ENCODE measurements around the gene SLC30A7. TPM values are rescaled to one million over a fixed set of nuclear protein-coding genes. Genes with fewer than 3 reads are reported as not detected.

Gene SLC30A7
- total RNA-seq, 2 donors from 2014 or later = 10.5 to 13.5 TPM

DNA sequence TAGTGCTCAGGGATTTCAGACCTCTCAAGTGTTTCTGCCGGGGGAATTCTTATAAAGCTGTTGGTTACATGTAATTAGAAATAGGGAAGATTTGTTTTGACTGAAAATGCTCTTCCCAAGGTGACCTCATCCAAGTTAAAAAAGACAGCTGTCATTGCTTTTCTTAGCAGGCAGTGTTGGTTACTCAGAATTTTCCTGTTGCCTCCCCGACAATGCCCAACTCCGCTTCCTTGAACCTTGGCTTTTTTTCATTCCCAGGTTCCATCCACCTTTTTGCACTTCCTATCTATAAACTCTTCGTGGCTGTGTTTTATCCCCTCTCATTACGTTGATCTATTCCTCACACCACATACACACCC is 130.5 kb downstream of the SLC30A7 start:
- WGBS, 2 donors = 27% methylated on average over 5 of the region's 5 CpGs
- Histone ChIP-seq H3K4me1 (peaks cover 16% of the 10 kb centered on the region), H3K9me3 (no peaks in the 10 kb centered on the region), H3K27ac (peak overlapping the region in 2 of 4 donors; percentile 76 to 77), H3K27me3 (no peaks in the 10 kb centered on the region), H3K36me3 (replicated peaks in 1 of 2; ENCODE audit: insufficient read depth in 1 of 2, low read depth in 2 of 2) (no peaks in the 10 kb centered on the region), H3K4me3 (peak overlapping the region; percentile 11 to 39)
- no peak for TF ChIP-seq POLR2A (IDR thresholded peaks at IDR 0.05)
- TF ChIP-seq, protein P1, sequence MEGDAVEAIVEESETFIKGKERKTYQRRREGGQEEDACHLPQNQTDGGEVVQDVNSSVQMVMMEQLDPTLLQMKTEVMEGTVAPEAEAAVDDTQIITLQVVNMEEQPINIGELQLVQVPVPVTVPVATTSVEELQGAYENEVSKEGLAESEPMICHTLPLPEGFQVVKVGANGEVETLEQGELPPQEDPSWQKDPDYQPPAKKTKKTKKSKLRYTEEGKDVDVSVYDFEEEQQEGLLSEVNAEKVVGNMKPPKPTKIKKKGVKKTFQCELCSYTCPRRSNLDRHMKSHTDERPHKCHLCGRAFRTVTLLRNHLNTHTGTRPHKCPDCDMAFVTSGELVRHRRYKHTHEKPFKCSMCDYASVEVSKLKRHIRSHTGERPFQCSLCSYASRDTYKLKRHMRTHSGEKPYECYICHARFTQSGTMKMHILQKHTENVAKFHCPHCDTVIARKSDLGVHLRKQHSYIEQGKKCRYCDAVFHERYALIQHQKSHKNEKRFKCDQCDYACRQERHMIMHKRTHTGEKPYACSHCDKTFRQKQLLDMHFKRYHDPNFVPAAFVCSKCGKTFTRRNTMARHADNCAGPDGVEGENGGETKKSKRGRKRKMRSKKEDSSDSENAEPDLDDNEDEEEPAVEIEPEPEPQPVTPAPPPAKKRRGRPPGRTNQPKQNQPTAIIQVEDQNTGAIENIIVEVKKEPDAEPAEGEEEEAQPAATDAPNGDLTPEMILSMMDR (IDR thresholded peaks at IDR 0.05) = no peak
- ATAC-seq (no peak), DNase-seq (no peak)
- intact Hi-C loops (cut with DNase I) = no loop called here

DNA sequence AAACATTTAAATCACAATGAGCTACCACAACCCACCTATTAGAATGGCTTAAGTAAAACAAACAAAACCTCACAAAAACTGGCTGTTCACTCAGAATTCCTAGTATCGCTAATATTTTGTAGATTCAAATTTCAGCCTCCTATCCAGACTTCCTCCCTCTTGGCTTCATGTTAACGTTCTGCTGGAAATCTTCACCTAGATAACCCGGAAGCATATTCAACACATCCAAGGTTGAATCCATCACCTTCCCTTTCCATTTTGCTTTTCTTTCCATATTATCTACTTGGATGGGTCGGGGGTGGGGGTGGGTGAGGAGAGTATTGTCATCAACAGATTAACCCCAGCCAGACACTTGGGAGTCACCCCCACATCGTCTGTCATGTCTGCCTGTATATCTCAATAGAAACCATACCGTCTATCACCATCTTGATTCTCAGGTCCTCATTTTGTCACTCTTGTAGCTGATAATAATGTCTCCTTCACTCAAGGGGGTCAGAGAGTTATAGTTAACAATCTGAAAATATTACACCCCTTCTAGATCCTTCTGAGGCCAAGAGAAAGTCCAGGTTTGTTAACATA is 131.4 kb downstream of the SLC30A7 start:
- 86 to 87% methylated on average over 6 of the region's 6 CpGs for WGBS, 2 donors
- TF ChIP-seq, protein P1 (IDR thresholded peaks at IDR 0.05) = no peak
- no peak for TF ChIP-seq POLR2A (IDR thresholded peaks at IDR 0.05)

DNA sequence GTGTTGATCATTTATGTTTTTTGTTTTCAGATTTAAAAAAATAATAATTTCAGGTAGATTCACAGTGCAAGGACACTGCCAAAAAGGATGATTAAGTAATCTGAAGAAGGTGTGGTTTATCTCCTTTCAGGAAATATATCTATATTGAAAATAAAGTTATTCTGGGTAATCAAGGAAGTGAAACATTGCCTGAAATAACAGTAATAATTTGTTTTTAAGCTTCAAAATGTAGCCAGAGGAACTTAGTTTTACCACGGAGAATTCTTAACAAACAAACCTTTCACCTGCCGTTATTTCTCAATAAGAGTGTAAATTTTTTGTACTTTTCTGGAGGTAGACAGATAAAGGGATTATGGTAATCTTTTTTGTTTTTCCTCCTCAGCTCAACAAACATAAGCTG is 132.6 kb downstream of the SLC30A7 start:
- ATAC-seq (no peak), DNase-seq (no peak)
- 64 to 76% methylated on average over 2 of the region's 2 CpGs for WGBS, 2 donors
- Histone ChIP-seq H3K36me3 (replicated peaks in 1 of 2; ENCODE audit: insufficient read depth in 1 of 2, low read depth in 2 of 2) (no peaks in the 10 kb centered on the region), H3K4me1 (peaks cover 16% of the 10 kb centered on the region), H3K4me3 (no peak overlapping the region), H3K27me3 (no peaks in the 10 kb centered on the region), H3K9me3 (no peaks in the 10 kb centered on the region), H3K27ac (no peak overlapping the region)
- intact Hi-C loops (cut with DNase I) = no loop called here
- no peak for TF ChIP-seq POLR2A (IDR thresholded peaks at IDR 0.05)
- TF ChIP-seq, protein P1 (IDR thresholded peaks at IDR 0.05) = no peak

More for the DNA sequence above, 131.4 kb downstream of the SLC30A7 start:
- ATAC-seq (no peak), DNase-seq (no peak)
- intact Hi-C loops (cut with DNase I) = no loop called here
- Histone ChIP-seq H3K9me3 (no peaks in the 10 kb centered on the region), H3K27ac (no peak overlapping the region), H3K27me3 (no peaks in the 10 kb centered on the region), H3K4me3 (no peak overlapping the region), H3K36me3 (replicated peaks in 1 of 2; ENCODE audit: insufficient read depth in 1 of 2, low read depth in 2 of 2) (no peaks in the 10 kb centered on the region), H3K4me1 (peaks cover 16% of the 10 kb centered on the region)

DNA sequence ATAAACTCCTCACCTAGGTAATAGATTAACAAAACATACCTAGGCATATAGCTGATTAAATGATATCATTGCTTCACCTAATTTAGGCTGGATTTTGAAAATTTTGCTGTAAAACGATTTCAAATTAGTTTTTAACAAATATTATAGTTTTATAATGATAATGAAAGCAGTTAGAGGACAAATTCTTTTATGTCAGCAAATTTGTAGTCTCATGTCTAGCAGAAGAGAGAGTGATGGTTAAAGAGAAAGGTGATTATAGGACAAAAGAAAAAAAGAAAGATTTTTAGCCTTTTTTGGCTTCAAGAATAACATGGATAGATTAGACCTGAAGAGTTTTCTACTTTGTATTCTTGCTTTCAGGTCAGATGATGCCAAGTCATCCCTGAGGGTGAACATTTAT is 133.3 kb downstream of the SLC30A7 start:
- TF ChIP-seq POLR2A (IDR thresholded peaks at IDR 0.05) = no peak
- TF ChIP-seq, protein P1 (IDR thresholded peaks at IDR 0.05) = no peak
- no peak for DNase-seq
- ATAC-seq = no peak
- H3K27ac ChIP-seq = no peak overlapping the region
- H3K36me3 ChIP-seq (replicated peaks in 1 of 2; ENCODE audit: insufficient read depth in 1 of 2, low read depth in 2 of 2) = no peaks in the 10 kb centered on the region
- H3K9me3 ChIP-seq = no peaks in the 10 kb centered on the region
- H3K4me1 ChIP-seq = peaks cover 13% of the 10 kb centered on the region
- intact Hi-C loops (cut with DNase I) = no loop called here
- H3K4me3 ChIP-seq = no peak overlapping the region
- no peaks in the 10 kb centered on the region for H3K27me3 ChIP-seq
- WGBS, 2 donors = 54 to 58% methylated on average over 1 of the region's 1 CpG

DNA sequence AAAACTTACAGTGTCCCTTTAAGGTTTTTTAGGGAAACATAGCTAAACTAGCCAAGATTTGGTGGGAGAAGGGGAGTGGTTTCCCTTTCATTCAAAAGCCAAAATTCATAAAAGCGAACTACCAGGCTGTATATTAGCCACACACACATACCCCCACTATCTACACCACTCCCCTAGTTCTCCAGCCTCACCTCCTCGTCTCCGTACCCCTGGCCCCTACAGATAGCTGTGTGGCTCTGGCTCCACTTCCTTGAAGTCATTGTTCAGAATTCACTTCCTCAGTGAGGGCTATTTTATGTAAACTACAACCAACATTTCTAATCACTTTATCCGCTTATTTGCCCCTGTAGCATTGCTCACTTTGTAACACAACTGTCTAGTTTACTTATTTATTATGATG is 135.0 kb downstream of the SLC30A7 start:
- intact Hi-C loops (cut with DNase I) = no loop called here
- WGBS, 2 donors = 90 to 94% methylated on average over 4 of the region's 4 CpGs
- TF ChIP-seq, protein P1 (IDR thresholded peaks at IDR 0.05) = no peak
- TF ChIP-seq POLR2A (IDR thresholded peaks at IDR 0.05) = no peak
- H3K27ac ChIP-seq = no peak overlapping the region
- peaks cover 5% of the 10 kb centered on the region for H3K4me1 ChIP-seq
- H3K4me3 ChIP-seq = no peak overlapping the region
- ATAC-seq (no peak), DNase-seq (no peak)
- no peaks in the 10 kb centered on the region for H3K27me3 ChIP-seq
- H3K9me3 ChIP-seq = no peaks in the 10 kb centered on the region
- no peaks in the 10 kb centered on the region for H3K36me3 ChIP-seq (replicated peaks in 1 of 2; ENCODE audit: insufficient read depth in 1 of 2, low read depth in 2 of 2)
